ENCODE data around the gene CFAP157. TPM values are rescaled to one million over a fixed set of nuclear protein-coding genes. Genes with fewer than 3 reads are reported as not detected.
A peak's percentile ranks its signal among the peaks of the same experiment; 100 is the strongest.

Gene CFAP157
- total RNA-seq, 2 experiments from 2014 or later: 0.10 TPM; not detected in 1

DNA sequence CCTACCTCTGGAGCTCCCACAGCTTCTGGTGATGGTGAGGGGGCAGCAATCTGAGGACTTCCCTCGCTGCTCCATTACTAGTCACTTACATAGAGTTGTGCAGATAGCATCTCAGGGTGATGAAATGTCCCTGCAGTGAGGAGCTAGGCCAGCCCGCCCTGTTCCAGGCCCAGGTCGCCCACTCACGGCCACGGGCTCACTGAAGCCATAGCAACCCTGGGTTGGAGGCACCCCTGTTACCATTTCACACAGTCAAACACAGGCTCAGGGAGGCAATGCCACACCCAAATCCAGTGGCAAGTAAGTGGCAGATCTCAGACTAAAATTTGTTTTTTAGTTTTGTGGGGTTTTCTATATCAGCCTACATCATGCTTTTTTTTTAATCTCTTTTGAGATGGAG lies 52.1 kb downstream of the CFAP157 start:
- ChIA-PET POLR2A (no interaction called here), CTCF (interaction anchor here (1.2 kb wide), 1 partner anchor 24 kb away, joined by 6 read pairs; the partner anchor contains the start of gene TOR2A)
- DNase-seq: no peak
- Mint-ChIP-seq H3K27ac (no peak overlapping the region), H3K36me3 (peaks cover 6% of the 10 kb centered on the region), H3K9me3 (no peaks in the 10 kb centered on the region), H3K4me1 (ENCODE audit: low read depth) (peaks cover 7% of the 10 kb centered on the region), H3K27me3 (no peaks in the 10 kb centered on the region), H3K4me3 (no peak overlapping the region)
- intact Hi-C loops (cut with micrococcal nuclease): no loop called here

DNA sequence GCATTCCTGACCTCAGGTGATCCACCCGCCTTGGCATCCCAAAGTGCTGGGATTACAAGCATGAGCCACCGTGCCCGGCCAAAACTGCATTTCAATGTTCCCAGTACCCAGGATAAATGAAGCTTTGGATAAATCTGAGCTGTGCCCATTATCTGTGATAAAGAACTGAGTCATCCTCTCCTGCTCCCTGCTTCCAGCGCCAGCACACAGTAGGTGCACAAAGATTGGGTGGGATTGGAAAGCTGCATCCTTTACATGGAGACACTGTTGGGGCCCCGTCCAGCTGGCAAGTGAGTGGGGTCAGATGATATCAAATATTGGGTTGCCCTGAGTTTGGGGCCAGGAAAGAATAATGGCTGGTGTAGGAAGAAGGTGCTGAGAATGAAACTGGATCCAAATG lies 54.3 kb downstream of the CFAP157 start:
- Mint-ChIP-seq H3K27ac (no peak overlapping the region), H3K4me3 (no peak overlapping the region), H3K36me3 (peaks cover 13% of the 10 kb centered on the region), H3K4me1 (ENCODE audit: low read depth) (peaks cover 18% of the 10 kb centered on the region), H3K27me3 (no peaks in the 10 kb centered on the region), H3K9me3 (no peaks in the 10 kb centered on the region)
- CTCF ChIA-PET: interaction anchor here (0.6 to 1.1 kb wide), 3 partner anchors 10 to 109 kb away, joined by 3 to 4 read pairs (median 3); partner anchors contain the start of gene TOR2A
- intact Hi-C loops (cut with micrococcal nuclease): no loop called here
- no peak for DNase-seq
- POLR2A ChIA-PET: no interaction called here

DNA sequence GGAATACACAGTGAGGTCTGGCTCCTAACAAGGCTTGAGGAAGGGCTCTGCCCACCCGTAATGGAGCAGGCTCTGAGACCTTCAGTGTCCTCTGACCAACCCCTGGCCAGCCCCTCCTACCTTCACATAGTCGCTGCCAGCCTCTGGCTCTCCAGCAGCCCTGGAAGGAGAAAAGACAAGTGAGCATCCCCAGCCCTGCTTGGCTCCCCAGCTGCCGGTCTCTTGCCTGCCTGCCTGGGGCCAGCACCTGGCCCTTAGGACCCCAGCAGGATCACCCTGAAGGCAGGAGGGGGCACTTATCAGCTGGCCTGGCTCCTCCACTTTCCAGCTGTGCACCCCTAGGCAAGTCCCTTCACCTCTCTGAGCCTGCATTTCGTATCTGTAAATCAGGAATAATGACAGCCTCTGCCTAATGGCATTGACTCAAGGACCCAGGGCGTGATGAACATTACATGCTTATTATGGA lies 54.7 kb downstream of the CFAP157 start:
- no peak overlapping the region for H3K4me3 Mint-ChIP-seq
- POLR2A ChIA-PET: no interaction called here
- no peaks in the 10 kb centered on the region for H3K9me3 Mint-ChIP-seq
- H3K36me3 Mint-ChIP-seq: peaks cover 17% of the 10 kb centered on the region
- H3K27ac Mint-ChIP-seq: no peak overlapping the region
- peaks cover 18% of the 10 kb centered on the region for H3K4me1 Mint-ChIP-seq (ENCODE audit: low read depth)
- intact Hi-C loops (cut with micrococcal nuclease): no loop called here
- CTCF ChIA-PET: interaction anchor here (0.6 to 1.1 kb wide), 2 partner anchors 27 to 108 kb away, joined by 3 to 4 read pairs; partner anchors contain the start of gene TOR2A
- H3K27me3 Mint-ChIP-seq: no peaks in the 10 kb centered on the region
- DNase-seq: no peak

DNA sequence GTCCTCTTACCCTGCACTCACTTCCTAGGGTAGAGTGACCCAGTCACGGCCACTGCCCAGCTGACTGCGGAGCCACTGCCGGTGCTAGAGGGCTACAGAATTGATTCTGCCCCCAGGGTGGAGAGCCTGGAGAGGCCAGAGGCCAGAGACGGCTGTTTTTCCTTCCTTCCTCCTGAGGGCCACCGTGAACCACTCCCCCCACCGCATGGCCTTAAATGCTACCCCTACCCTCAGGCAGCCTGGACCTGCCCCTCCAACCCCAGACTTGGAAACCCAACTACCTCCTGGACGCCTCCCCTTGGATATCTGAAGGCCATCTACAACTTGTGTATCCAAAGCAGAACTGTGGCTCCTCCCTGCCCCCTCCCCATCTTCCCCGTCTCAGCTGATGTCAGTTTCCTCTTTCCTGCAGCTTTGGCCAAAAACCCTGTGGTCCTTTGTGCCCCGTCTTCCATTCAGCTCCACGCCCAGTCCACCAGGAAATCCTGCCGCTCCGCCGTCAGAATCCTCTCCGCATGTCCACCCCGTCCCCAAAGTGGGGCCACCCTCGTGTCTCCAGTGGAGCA lies 55.4 kb downstream of the CFAP157 start:
- Mint-ChIP-seq H3K4me1 (ENCODE audit: low read depth) (peaks cover 24% of the 10 kb centered on the region), H3K9me3 (no peaks in the 10 kb centered on the region), H3K4me3 (no peak overlapping the region), H3K27me3 (no peaks in the 10 kb centered on the region), H3K36me3 (peaks cover 22% of the 10 kb centered on the region), H3K27ac (no peak overlapping the region)
- intact Hi-C loops (cut with micrococcal nuclease): no loop called here
- ChIA-PET POLR2A (no interaction called here), CTCF (interaction anchor here (1.1 to 11.7 kb wide), 4 partner anchors 23 to 159 kb away, joined by 3 to 131 read pairs (median 6); partner anchors contain the start of genes CDK9 and TOR2A)
- no peak for DNase-seq

DNA sequence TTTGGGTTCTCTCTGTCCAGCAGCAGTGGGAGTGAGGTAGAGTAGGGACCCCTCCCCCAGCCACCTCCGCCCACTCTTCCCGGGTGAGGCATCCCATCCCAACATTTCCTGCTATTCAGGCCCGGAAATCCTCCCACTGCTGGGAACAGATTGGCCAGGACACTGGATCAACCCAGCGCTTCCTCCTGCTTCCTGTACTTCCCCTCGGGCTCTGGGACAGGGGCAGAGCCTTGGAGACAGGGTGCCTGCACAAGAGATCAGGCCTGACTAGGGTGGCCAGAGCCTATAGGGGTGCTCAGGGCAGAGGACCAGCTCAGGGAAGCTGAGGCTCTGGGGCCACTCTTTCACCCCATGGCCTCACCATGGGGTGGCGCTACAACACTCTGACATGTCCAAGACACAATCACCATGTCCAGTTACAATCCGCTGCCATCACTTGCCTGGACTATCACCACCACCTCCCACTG lies 57.2 kb downstream of the CFAP157 start:
- peak; percentile 61 for DNase-seq
- POLR2A ChIA-PET: no interaction called here
- Mint-ChIP-seq H3K4me3 (no peak overlapping the region), H3K4me1 (ENCODE audit: low read depth) (peaks cover 41% of the 10 kb centered on the region), H3K27me3 (no peaks in the 10 kb centered on the region), H3K9me3 (no peaks in the 10 kb centered on the region), H3K27ac (peak overlapping the region; percentile 23), H3K36me3 (peaks cover 23% of the 10 kb centered on the region)
- intact Hi-C loops (cut with micrococcal nuclease): no loop called here
- CTCF ChIA-PET: interaction anchor here (0.6 to 11.7 kb wide), 10 partner anchors 14 to 560 kb away, joined by 3 to 131 read pairs (median 5); partner anchors contain the start of genes CDK9, SH2D3C and ST6GALNAC4

DNA sequence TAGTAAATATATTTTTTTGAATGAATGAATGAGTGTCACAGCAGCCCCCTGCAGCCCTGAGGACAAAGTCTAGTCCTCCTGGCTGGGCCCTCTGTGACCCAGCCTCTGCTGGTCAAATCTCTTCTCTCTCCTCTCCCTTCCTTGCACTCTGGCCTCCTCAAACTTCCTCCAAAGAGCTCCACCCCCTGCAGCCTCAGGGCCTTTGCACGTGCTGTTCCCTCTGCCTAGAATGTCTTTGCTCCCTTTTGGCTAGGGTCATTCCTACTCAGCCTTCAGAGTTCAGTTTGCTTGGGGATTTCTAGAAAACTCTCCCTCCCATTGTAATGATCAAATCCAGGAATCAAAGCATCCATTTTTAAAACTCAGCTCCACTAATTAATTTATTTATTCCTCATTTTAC lies 58.6 kb downstream of the CFAP157 start:
- H3K4me3 Mint-ChIP-seq: no peak overlapping the region
- intact Hi-C loops (cut with micrococcal nuclease): no loop called here
- ChIA-PET CTCF (interaction anchor here (0.6 to 11.7 kb wide), 6 partner anchors 12 to 156 kb away, joined by 3 to 131 read pairs (median 6); partner anchors contain the start of genes CDK9 and TOR2A), POLR2A (interaction anchor here (0.8 kb wide), 1 partner anchor 21 kb away, joined by 3 read pairs; no protein-coding TSS in a partner anchor)
- H3K36me3 Mint-ChIP-seq: peaks cover 28% of the 10 kb centered on the region
- H3K4me1 Mint-ChIP-seq (ENCODE audit: low read depth): peaks cover 54% of the 10 kb centered on the region
- DNase-seq: no peak
- no peaks in the 10 kb centered on the region for H3K9me3 Mint-ChIP-seq
- H3K27me3 Mint-ChIP-seq: no peaks in the 10 kb centered on the region
- no peak overlapping the region for H3K27ac Mint-ChIP-seq

Other genes starting within 250 kb of the CFAP157 start
- gene STXBP1, start 94.7 kb upstream of the CFAP157 start, total RNA-seq: 10 to 100 TPM; 27.3 to 27.8 TPM
- gene PTRH1, start 8.7 kb downstream of the CFAP157 start, total RNA-seq: 10 to 100 TPM; 20.9 to 22.7 TPM
- under 1 TPM; 0.61 to 0.69 TPM for gene TTC16, start 9.1 kb downstream of the CFAP157 start, total RNA-seq
- gene TOR2A, start 28.3 kb downstream of the CFAP157 start, total RNA-seq: 10 to 100 TPM; 12.7 to 16.2 TPM
- gene SH2D3C, start 71.7 kb downstream of the CFAP157 start, total RNA-seq: 10 to 100 TPM; 34.5 to 35.3 TPM
- gene CDK9, start 79.0 kb downstream of the CFAP157 start, total RNA-seq: 10 to 100 TPM; 99.4 to 99.6 TPM
- gene FPGS, start 95.9 kb downstream of the CFAP157 start, total RNA-seq: 10 to 100 TPM; 80.0 to 83.9 TPM
- gene ENG, start 147.7 kb downstream of the CFAP157 start, total RNA-seq: 10 to 100 TPM; 12.0 to 12.2 TPM
- 10 to 100 TPM; 27.7 to 28.5 TPM for gene AK1, start 170.7 kb downstream of the CFAP157 start, total RNA-seq
- 10 to 100 TPM; 50.1 to 53.8 TPM for gene ST6GALNAC6, start 192.6 kb downstream of the CFAP157 start, total RNA-seq
- gene ST6GALNAC4, start 210.1 kb downstream of the CFAP157 start, total RNA-seq: 10 to 100 TPM; 21.2 to 23.5 TPM
- gene PIP5KL1, start 223.8 kb downstream of the CFAP157 start, total RNA-seq: 1 to 10 TPM in 1 of 2 experiments, under 1 TPM in 1; 0.94 to 2.9 TPM
- 10 to 100 TPM; 41.5 to 42.0 TPM for gene DPM2, start 230.9 kb downstream of the CFAP157 start, total RNA-seq

Measured in activated CD4-positive, alpha-beta memory T cell treated with anti-CD3 and anti-CD28 coated beads for 36 hours (primary cell).